ENCODE measurements around the gene ANXA10. TPM values are rescaled to one million over a fixed set of nuclear protein-coding genes. Genes with fewer than 3 reads are reported as not detected.
"Not testable (repeated sequence)": the region's sequence is repeated elsewhere in the genome, so short reads cannot be mapped to it uniquely, and the experiment has no call there.

Gene ANXA10
- polyA plus RNA-seq, 1 of the 3 experiments (the other 2 are of a cell fraction) = 0.23 TPM

DNA sequence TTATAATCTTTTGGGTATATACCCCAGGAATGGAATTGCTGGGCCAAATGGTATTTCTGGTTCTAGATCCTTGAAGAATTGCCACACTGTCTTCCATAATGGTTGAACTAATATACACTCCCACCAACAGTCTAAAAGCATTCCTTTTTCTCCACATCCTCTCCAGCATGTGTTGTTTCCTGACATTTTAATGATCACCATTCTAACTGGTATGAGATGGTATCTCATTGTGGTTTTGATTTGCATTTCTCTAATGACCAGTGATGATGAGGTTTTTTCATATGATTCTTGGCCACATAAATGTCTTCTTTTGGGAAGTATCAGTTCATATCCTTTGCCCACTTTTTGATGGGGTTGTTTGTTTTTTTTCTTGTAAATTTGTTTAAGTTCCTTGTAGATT, 121.2 kb downstream of the ANXA10 start:
- not testable (repeated sequence) for H3K27me3 ChIP-seq (ENCODE audit: insufficient read depth)

GRCh38 chr4:168218645-168219044, 126.3 kb downstream of the ANXA10 start:
- 0 out of 4 replicates have a peak overlapping the region, but pooled peaks of 1 of the 2 experiments have one; percentile 33 for H3K27ac ChIP-seq (ENCODE audit: low read depth in 2 of 2, low read length in 1 of 2)

More for the DNA sequence above, 121.2 kb downstream of the ANXA10 start:
- H3K36me3 ChIP-seq (replicated peaks in 1 of 2; ENCODE audit: control insufficient read depth in 1 of 2, insufficient read depth in 2 of 2, low read length in 1 of 2) = peaks cover 0 to 14% of the 10 kb centered on the region in 2 experiments
- H3K9me2 ChIP-seq; CTCF ChIA-PET; H3K4me1 ChIP-seq (ENCODE audit: control insufficient read depth in 1 of 2, insufficient read depth in 2 of 2, low read depth in 1 of 2, low read length in 1 of 2); H3K9me3 ChIP-seq; H3K27ac ChIP-seq (ENCODE audit: low read depth in 2 of 2, low read length in 1 of 2); H2AFZ ChIP-seq (ENCODE audit: low read depth); DNase-seq; H3K79me2 ChIP-seq (ENCODE audit: insufficient read depth); H3F3A ChIP-seq (replicated peaks; ENCODE audit: insufficient read depth); H4K20me1 ChIP-seq (ENCODE audit: insufficient read depth); H3K9ac ChIP-seq; H3K4me2 ChIP-seq; POLR2A ChIA-PET; H3K4me3 ChIP-seq (ENCODE audit: low read depth in 2 of 2, low read length in 1 of 2): not testable (repeated sequence)
- TF ChIP-seq TCF12 (IDR thresholded peaks at IDR 0.05) = 0 out of 2 replicates have a peak, but pooled peaks have one; percentile 15

More at GRCh38 chr4:168218645-168219044, 126.3 kb downstream of the ANXA10 start:
- Histone ChIP-seq H3K9ac (no peak overlapping the region), H3K4me3 (ENCODE audit: low read depth in 2 of 2, low read length in 1 of 2) (no peak overlapping the region), H3K4me1 (ENCODE audit: control insufficient read depth in 1 of 2, insufficient read depth in 2 of 2, low read depth in 1 of 2, low read length in 1 of 2) (peaks cover 0 to 12% of the 10 kb centered on the region in 2 experiments; a peak in 3 of 4 replicates), H3K36me3 (replicated peaks in 1 of 2; ENCODE audit: control insufficient read depth in 1 of 2, insufficient read depth in 2 of 2, low read length in 1 of 2) (peaks cover 0 to 14% of the 10 kb centered on the region in 2 experiments), H3K27me3 (ENCODE audit: insufficient read depth) (no peaks in the 10 kb centered on the region), H3F3A (replicated peaks; ENCODE audit: insufficient read depth) (peaks cover 22% of the 10 kb centered on the region), H4K20me1 (ENCODE audit: insufficient read depth) (no peaks in the 10 kb centered on the region), H3K9me3 (no peaks in the 10 kb centered on the region; the same call in 1 of the 2 replicates), H3K4me2 (no peak overlapping the region; the same call in 1 of the 2 replicates), H2AFZ (ENCODE audit: low read depth) (no peak overlapping the region), H3K9me2 (no peaks in the 10 kb centered on the region), H3K79me2 (ENCODE audit: insufficient read depth) (no peaks in the 10 kb centered on the region)
- POLR2A ChIA-PET = no interaction called here
- no peak for TF ChIP-seq MEF2A (IDR thresholded peaks at IDR 0.05; ENCODE audit: borderline replicate concordance, low read depth)
- TF ChIP-seq CHD2 (IDR thresholded peaks at IDR 0.05; ENCODE audit: low read length, partially characterized antibody) = no peak
- TF ChIP-seq JUND (IDR thresholded peaks at IDR 0.05) = peak; percentile 85
- no peak for TF ChIP-seq GATA2 (CRISPR knock-in tag; IDR thresholded peaks at IDR 0.05)
- TF ChIP-seq, protein P1, sequence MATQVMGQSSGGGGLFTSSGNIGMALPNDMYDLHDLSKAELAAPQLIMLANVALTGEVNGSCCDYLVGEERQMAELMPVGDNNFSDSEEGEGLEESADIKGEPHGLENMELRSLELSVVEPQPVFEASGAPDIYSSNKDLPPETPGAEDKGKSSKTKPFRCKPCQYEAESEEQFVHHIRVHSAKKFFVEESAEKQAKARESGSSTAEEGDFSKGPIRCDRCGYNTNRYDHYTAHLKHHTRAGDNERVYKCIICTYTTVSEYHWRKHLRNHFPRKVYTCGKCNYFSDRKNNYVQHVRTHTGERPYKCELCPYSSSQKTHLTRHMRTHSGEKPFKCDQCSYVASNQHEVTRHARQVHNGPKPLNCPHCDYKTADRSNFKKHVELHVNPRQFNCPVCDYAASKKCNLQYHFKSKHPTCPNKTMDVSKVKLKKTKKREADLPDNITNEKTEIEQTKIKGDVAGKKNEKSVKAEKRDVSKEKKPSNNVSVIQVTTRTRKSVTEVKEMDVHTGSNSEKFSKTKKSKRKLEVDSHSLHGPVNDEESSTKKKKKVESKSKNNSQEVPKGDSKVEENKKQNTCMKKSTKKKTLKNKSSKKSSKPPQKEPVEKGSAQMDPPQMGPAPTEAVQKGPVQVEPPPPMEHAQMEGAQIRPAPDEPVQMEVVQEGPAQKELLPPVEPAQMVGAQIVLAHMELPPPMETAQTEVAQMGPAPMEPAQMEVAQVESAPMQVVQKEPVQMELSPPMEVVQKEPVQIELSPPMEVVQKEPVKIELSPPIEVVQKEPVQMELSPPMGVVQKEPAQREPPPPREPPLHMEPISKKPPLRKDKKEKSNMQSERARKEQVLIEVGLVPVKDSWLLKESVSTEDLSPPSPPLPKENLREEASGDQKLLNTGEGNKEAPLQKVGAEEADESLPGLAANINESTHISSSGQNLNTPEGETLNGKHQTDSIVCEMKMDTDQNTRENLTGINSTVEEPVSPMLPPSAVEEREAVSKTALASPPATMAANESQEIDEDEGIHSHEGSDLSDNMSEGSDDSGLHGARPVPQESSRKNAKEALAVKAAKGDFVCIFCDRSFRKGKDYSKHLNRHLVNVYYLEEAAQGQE (IDR thresholded peaks at IDR 0.05; ENCODE audit: low read depth, low read length) = no peak
- TF ChIP-seq FOSL2 (IDR thresholded peaks at IDR 0.05; ENCODE audit: borderline replicate concordance, low read depth) = peak; percentile 89
- TF ChIP-seq RAD21 (IDR thresholded peaks at IDR 0.05; ENCODE audit: low read length) = no peak
- no peak for TF ChIP-seq YY1 (IDR thresholded peaks at IDR 0.05; ENCODE audit: low read depth)
- TF ChIP-seq, protein P2, sequence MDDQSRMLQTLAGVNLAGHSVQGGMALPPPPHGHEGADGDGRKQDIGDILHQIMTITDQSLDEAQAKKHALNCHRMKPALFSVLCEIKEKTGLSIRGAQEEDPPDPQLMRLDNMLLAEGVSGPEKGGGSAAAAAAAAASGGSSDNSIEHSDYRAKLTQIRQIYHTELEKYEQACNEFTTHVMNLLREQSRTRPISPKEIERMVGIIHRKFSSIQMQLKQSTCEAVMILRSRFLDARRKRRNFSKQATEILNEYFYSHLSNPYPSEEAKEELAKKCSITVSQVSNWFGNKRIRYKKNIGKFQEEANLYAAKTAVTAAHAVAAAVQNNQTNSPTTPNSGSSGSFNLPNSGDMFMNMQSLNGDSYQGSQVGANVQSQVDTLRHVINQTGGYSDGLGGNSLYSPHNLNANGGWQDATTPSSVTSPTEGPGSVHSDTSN (IDR thresholded peaks at IDR 0.05) = peak; percentile 61
- no peak for TF ChIP-seq RFX5 (IDR thresholded peaks at IDR 0.05; ENCODE audit: low read length)
- TF ChIP-seq SIN3A (IDR thresholded peaks at IDR 0.05; ENCODE audit: borderline replicate concordance, low read depth, low read length) = no peak
- TF ChIP-seq EP300 (IDR thresholded peaks at IDR 0.05; ENCODE audit: borderline replicate concordance in 1 of 2, low read depth in 1 of 2, low read length in 1 of 2) = 0 out of 4 replicates have a peak, but pooled peaks of 1 of the 2 experiments have one; percentile 51
- TF ChIP-seq TEAD4 (IDR thresholded peaks at IDR 0.05; ENCODE audit: borderline replicate concordance, insufficient read depth) = peak; percentile 58; the same call in 1 of the 2 replicates
- peak; percentile 73; the same call in 1 of the 2 replicates for TF ChIP-seq ELF1 (IDR thresholded peaks at IDR 0.05)
- peak; percentile 32; the same call in 1 of the 2 replicates for TF ChIP-seq NFIC (IDR thresholded peaks at IDR 0.05; ENCODE audit: borderline replicate concordance)
- TF ChIP-seq RXRA (IDR thresholded peaks at IDR 0.05; ENCODE audit: borderline replicate concordance, low read depth) = no peak
- peak; percentile 48; the same call in 1 of the 2 replicates for TF ChIP-seq TCF12 (IDR thresholded peaks at IDR 0.05)
- TF ChIP-seq, protein P3, sequence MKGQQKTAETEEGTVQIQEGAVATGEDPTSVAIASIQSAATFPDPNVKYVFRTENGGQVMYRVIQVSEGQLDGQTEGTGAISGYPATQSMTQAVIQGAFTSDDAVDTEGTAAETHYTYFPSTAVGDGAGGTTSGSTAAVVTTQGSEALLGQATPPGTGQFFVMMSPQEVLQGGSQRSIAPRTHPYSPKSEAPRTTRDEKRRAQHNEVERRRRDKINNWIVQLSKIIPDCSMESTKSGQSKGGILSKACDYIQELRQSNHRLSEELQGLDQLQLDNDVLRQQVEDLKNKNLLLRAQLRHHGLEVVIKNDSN (IDR thresholded peaks at IDR 0.05; ENCODE audit: borderline replicate concordance, low read depth) = no peak
- DNase-seq = no peak
- CTCF ChIA-PET = interaction anchor here (1.6 kb wide), 1 partner anchor 65 kb away, joined by 6 read pairs; no protein-coding TSS in a partner anchor
- WGBS (ENCODE audit: low lambda C conversion rate) = 87% methylated on average over 1 of the region's 1 CpG
